Stimulated activated CD4-positive, alpha-beta T cell treated with anti-CD3 and anti-CD28 coated beads, Interleukin-15, amount 100 ng/mL, for 1 hour (primary cell): ENCODE results near the gene ZNF629.

Experiments used
- DNase-seq, 2 donors: peaks; one replicate each; pipeline ENCODE4 v3.0.0-alpha.2; 2020; ENCODE audit warnings: low read depth in 1 of 2, low spot score in 1 of 2

The ZNF629 gene

DNA sequence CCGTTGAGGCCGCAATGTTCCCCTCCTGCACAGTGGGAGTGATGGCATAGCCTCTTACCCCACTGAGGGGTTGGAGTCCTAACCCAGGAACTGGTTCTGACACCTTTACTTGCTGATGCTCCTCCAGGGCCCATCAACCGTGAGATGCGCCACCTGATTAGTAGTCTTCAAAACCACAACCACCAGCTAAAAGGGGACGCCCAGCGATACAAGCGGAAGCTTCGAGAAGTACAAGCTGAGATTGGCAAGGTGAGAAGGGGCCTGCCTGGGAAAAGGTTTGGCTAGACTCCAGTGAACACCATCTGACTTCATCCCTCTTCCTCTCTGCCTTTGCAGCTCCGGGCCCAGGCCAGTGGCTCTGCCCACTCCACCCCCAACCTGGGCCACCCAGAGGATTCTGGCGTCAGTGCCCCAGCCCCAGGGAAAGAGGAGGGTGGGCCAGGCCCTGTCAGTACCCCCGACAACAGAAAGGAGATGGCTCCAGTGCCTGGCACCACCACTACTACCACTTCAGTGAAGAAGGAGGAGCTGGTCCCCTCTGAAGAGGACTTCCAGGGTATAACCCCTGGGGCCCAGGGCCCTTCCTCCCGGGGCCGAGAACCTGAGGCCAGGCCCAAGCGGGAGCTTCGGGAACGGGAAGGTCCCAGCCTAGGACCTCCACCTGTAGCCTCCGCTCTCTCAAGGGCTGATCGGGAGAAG is 19.1 kb downstream of the ZNF629 start:
- DNase-seq = no peak

DNA sequence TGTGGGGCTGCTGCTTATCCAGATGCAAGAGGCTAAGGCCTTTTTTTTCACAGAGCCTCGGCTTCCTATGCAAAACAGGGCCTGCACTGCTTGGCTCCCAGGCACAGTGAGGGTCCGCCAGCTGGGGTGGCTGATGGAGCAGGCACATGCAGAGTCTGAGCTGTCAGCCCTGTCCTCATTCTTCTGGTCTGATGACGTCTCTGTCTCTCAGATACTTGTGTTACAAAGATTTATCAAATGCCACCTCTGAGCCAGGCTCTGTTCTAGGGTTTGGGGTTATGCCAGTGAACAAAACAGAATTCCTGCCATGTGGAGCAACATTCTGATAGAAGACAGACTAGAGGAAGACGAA is 20.1 kb downstream of the ZNF629 start:
- DNase-seq = no peak

- no peak for DNase-seq
Measured at GRCh38 chr16:30766206-30766932, 20.6 kb downstream of the ZNF629 start.

DNA sequence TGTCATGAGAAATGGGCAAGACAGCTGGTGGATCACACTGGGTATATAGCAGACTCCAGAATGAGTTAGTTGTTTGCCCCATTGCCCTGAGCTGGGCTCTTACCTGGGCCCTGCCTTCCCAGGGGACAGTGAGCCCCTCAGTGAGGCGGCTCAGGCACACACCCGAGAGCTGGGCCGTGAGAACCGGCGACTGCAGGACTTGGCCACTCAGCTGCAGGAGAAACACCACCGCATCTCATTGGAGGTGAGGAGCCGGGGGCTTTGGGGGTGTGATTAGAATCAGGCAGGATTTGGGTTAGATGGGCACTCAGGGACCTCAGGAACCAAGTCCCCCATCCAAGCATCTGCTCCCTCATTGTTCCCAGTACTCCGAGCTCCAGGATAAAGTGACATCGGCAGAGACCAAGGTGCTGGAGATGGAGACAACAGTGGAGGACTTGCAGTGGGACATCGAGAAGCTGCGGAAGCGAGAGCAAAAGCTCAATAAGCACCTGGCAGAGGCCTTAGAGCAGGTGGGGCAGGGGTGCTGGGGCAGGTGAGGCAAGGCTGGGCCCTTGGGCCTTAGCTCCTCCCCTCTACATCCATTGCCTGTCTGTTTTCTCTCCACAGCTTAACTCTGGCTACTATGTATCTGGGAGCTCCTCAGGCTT is 22.1 kb downstream of the ZNF629 start:
- DNase-seq = no peak

DNA sequence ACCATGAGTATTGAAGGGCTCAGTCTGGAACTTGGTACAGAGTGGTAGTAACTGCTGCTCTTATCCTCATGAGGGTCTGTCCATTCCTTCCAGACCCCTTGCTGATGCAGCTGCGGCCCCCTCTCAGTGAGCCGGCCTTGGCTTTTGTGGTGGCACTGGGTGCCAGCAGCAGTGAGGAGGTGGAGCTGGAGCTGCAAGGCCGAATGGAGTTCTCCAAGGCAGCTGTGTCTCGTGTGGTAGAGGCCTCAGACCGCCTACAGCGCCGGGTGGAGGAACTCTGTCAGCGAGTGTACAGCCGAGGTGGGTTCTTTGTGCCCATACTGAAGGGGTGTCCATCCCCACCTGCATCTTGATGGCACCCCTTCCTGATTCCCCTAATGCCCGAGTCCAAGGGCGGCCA is 22.9 kb downstream of the ZNF629 start:
- no peak for DNase-seq

- DNase-seq = no peak
Measured at GRCh38 chr16:30762991-30763725, 23.8 kb downstream of the ZNF629 start.

DNA sequence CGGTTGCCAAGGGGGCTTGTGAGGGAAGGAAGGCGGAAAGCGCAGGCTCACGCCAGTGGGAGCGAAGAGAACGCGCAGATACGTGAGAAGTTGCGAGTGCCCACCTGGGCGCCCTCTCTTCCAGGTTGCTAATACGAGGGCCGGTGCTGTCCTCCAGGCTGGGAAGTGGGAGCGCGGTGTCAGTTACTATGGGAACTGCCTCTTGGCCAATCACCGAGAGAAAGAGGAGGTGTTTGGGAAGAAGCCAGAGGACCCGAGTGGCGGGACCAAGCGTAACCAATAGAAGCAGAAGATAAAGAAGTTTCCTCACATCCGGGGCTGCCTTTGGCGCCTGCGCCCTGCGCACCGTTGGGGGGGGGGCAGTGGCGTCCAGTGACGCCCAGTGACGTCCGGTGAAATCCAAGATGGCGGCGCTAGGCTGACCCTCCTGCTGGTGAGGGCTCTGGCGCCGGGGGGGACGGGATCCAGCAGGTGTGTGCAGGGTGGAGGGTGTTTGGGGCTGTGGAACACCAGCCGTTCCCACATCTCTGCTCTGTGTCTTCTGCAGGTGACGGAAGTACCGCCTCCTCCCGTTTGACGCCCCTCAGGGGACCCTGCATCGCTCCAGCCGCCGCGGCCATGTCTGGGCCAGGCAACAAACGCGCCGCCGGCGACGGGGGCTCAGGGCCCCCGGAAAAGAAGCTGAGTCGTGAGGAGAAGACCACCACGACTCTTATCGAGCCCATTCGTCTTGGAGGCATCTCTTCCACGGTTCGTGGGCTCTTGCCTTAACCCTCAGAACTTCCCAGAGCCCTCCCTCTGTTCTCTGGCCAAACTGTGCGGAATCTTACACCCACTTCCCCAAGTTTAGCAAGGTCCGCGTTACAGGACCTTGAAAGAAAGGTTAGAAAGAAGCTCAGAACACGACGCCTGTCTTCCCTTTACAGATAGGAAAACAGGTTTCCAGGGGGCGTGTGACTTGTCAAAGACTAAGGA is 24.8 kb downstream of the ZNF629 start, which contains the start of the genes CFAP119 and RNF40:
Gene CFAP119, minus strand, starts transcription at position 135 of the 975 bp plus-strand sequence. CDS start 314 bp downstream, outside the sequence.
Gene RNF40, plus strand, starts transcription at position 395 of the 975 bp plus-strand sequence. Its CDS starts 224 bp downstream, at position 619.
- DNase-seq = peak; percentile 73

DNA sequence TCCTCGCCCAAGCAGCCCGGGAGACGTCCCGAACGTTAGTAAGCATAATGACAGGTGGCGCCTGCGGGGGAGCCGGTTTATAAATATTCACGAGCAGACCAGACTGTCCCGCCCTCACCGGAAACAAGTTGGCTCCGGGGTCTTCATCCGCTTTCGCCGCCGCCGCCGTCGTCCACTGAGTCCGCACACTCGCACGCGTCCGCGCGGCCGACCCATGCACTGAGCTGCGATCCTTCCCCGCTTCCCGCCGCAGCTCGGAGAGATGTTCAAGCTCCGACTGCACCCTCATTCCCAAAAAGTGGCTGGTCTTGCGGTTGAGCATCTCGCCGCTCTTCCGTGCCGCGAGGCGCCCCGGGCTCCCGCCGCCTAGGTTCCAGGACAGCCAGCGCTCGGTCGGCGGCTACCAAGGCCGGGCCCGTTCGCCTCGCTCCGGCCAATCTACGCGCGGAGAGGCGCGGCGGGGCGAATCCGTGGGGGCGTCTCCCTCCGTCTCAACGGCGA is 25.5 kb downstream of the ZNF629 start:
- DNase-seq = no peak

- DNase-seq = no peak
Measured at GRCh38 chr16:30760577-30761426, 26.2 kb downstream of the ZNF629 start.

GRCh38 chr16:30760001-30760559 is 26.9 kb downstream of the ZNF629 start:
- DNase-seq = no peak

GRCh38 chr16:30758988-30759491 is 28.0 kb downstream of the ZNF629 start:
- DNase-seq = no peak

- DNase-seq = no peak
Measured at GRCh38 chr16:30757316-30757715, 29.7 kb downstream of the ZNF629 start.

DNA sequence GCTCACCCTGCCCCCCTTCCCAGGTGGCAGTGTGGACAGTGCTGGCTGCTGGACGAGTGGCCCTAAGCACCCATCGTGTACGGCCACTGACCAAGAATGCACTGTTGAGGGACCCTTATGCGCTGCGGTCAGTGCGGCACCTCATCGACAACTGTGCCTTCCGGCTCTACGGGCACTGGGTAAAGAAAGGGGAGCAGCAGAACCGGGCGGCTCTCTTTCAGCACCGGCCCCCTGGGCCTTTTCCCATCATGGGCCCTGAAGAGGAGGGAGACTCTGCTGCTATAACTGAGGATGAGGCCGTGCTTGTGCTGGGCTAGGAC is 30.3 kb downstream of the ZNF629 start:
- no peak for DNase-seq

DNA sequence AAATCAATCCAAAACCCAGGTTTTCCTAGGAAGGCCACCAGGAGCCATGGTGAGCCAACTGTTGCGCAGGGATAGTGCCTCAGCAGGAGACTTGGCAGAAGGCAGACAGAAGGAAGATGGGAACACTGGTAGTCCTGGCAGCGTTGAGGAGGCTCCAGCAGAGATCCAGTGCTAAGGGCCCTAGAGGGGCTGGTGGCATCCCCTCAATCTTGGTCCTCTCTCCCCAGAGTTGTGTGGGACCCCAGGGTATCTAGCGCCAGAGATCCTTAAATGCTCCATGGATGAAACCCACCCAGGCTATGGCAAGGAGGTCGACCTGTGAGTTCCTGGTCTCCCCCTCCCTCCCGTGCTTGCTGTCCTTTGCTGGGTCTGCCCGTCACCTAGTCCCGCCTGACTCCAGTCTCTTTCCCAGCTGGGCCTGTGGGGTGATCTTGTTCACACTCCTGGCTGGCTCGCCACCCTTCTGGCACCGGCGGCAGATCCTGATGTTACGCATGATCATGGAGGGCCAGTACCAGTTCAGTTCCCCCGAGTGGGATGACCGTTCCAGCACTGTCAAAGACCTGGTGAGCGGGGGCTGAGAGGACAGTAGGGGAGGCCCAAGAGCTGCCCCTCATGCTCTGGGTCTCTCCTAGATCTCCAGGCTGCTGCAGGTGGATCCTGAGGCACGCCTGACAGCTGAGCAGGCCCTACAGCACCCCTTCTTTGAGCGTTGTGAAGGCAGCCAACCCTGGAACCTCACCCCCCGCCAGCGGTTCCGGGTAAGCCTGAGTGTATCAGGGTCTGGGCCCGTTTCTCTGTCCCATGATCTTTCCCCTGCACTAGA is 30.8 kb downstream of the ZNF629 start:
- DNase-seq = no peak

- DNase-seq = no peak
Measured at GRCh38 chr16:30753596-30753995, 33.4 kb downstream of the ZNF629 start.

GRCh38 chr16:30750876-30751465 is 36.0 kb downstream of the ZNF629 start:
- DNase-seq = no peak

DNA sequence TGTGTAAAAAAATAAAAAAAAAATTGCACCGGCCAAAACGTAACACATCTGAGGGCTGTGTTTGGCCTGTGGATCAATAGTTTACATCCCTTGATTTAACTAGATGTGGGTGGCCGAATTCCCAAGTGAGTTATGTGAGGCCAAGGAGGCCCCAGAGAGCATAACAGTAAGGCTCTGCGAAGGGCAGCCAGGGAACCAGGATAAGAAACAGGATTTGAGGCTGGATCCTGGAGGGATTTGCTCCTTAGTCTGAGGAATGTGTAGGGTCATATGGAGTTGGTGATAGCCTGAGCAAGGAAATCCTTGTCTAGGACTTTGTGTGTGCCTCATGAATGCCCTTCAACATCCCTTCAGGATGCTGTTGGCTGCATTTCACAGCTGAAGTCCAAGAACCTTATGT is 36.8 kb downstream of the ZNF629 start:
- DNase-seq = no peak
